CD1c-positive myeloid dendritic cell (primary cell): Measurements from ENCODE around the gene SYT3.
A peak's percentile ranks its signal among the peaks of the same experiment; 100 is the strongest.
"Not testable (repeated sequence)": the region's sequence is repeated elsewhere in the genome, so short reads cannot be mapped to it uniquely, and the experiment has no call there.

Source experiments
- DNase-seq: peaks from one replicate; pipeline ENCODE4 v3.0.0-alpha.2; 2016; ENCODE audit errors: extremely low spot score

SYT3 gene

GRCh38 chr19:50636317-50637085 is 3.2 kb downstream of the SYT3 start:
- DNase-seq: no peak

GRCh38 chr19:50633973-50634372 is 5.7 kb downstream of the SYT3 start:
- no peak for DNase-seq

GRCh38 chr19:50633359-50633758 is 6.3 kb downstream of the SYT3 start:
- DNase-seq: no peak

GRCh38 chr19:50632151-50632835 is 7.4 kb downstream of the SYT3 start:
- no peak for DNase-seq

GRCh38 chr19:50629801-50630200 is 9.9 kb downstream of the SYT3 start:
- no peak for DNase-seq

GRCh38 chr19:50629194-50629593 is 10.5 kb downstream of the SYT3 start:
- no peak for DNase-seq

- no peak for DNase-seq
These were observed 11.1 kb downstream of the SYT3 start for GRCh38 chr19:50628551-50628950.

- DNase-seq: no peak
These were observed 11.5 kb downstream of the SYT3 start for GRCh38 chr19:50628146-50628545.

- no peak for DNase-seq
These were observed 12.9 kb downstream of the SYT3 start for GRCh38 chr19:50626795-50627194.

- DNase-seq: no peak
These were observed 13.7 kb downstream of the SYT3 start for GRCh38 chr19:50626011-50626410.

GRCh38 chr19:50624949-50625600 is 14.6 kb downstream of the SYT3 start:
- DNase-seq: no peak

GRCh38 chr19:50620394-50620906 is 19.2 kb downstream of the SYT3 start:
- not testable (repeated sequence) for DNase-seq

- DNase-seq: not testable (repeated sequence)
These were observed 20.5 kb downstream of the SYT3 start for GRCh38 chr19:50619184-50619583.

GRCh38 chr19:50618379-50618778 is 21.3 kb downstream of the SYT3 start:
- not testable (repeated sequence) for DNase-seq

- DNase-seq: not testable (repeated sequence)
These were observed 26.9 kb downstream of the SYT3 start for GRCh38 chr19:50612504-50613404.

GRCh38 chr19:50607874-50608785 is 31.6 kb downstream of the SYT3 start:
- DNase-seq: peak; percentile 70

GRCh38 chr19:50607388-50607787 is 32.3 kb downstream of the SYT3 start:
- no peak for DNase-seq

- DNase-seq: not testable (repeated sequence)
These were observed 33.4 kb downstream of the SYT3 start for GRCh38 chr19:50606059-50606836.

GRCh38 chr19:50604264-50605073 is 35.2 kb downstream of the SYT3 start:
- DNase-seq: not testable (repeated sequence)
